H1 (cell line): ENCODE measurements around the gene SLN. TPM values are rescaled to one million over a fixed set of nuclear protein-coding genes. Genes with fewer than 3 reads are reported as not detected.

Source experiments
- CTCF ChIA-PET: fragments of 300-600 bp; sonication (Branson Sonifier 250); formaldehyde crosslinking; loops from one replicate; lab custom pipeline; 2021; ENCODE audit not compliant: partially characterized antibody; lab: Charles Lee
- POLR2A ChIA-PET: fragments of 300-600 bp; sonication (Branson Sonifier 250); formaldehyde crosslinking; loops from one replicate; lab custom pipeline; 2021; ENCODE audit warnings: inconsistent platforms; ENCODE audit not compliant: partially characterized antibody; lab: Charles Lee
- DNase-seq, 2 experiments: peaks; one replicate each; pipeline versions ENCODE4 v3.0.0 to v3.0.0-alpha.2; 2010 to 2022; ENCODE audit warnings: low spot score in 2 of 2, low read depth in 1 of 2, mixed read lengths in 1 of 2
- FAIRE-seq: peaks from 2 replicates; lab custom pipeline; 2011; peaks lifted over from hg19 to GRCh38; lab: Jason Lieb, UNC
- H2AFZ ChIP-seq: 2 replicates; pipeline ENCODE4 v1.8.1; 2012; ENCODE audit warnings: low read length, inconsistent platforms
- H2AK5ac ChIP-seq: 2 replicates; pipeline ENCODE4 v1.6.1; 2013; ENCODE audit warnings: low read depth, low read length
- H2BK120ac ChIP-seq: replicated peaks from 2 replicates; pipeline ENCODE3; 2013; ENCODE audit warnings: low read depth, low read length, inconsistent platforms
- H2BK12ac ChIP-seq: 2 replicates; pipeline ENCODE4 v1.6.1; 2013; ENCODE audit warnings: low read depth, low read length
- H2BK15ac ChIP-seq: 2 replicates; pipeline ENCODE4 v1.6.1; 2013; ENCODE audit warnings: low read length
- H2BK20ac ChIP-seq: 2 replicates; pipeline ENCODE4 v1.6.1; 2013; ENCODE audit warnings: low read length
- H2BK5ac ChIP-seq: 2 replicates; pipeline ENCODE4 v1.6.1; 2013; ENCODE audit warnings: low read depth, low read length
- H3K14ac ChIP-seq: 2 replicates; pipeline ENCODE4 v1.6.1; 2013; ENCODE audit warnings: inconsistent platforms; ENCODE audit not compliant: insufficient read length
- H3K18ac ChIP-seq: 2 replicates; pipeline ENCODE4 v1.6.1; 2013; ENCODE audit warnings: low read length; ENCODE audit errors: extremely low read depth
- H3K23ac ChIP-seq: 2 replicates; pipeline ENCODE4 v1.6.1; 2013; ENCODE audit warnings: inconsistent platforms; ENCODE audit not compliant: insufficient read length
- H3K23me2 ChIP-seq: 2 replicates; pipeline ENCODE4 v1.6.1; 2013; ENCODE audit warnings: low read depth, low read length
- H3K27ac ChIP-seq: 2 replicates; pipeline ENCODE4 v1.6.1; 2011; ENCODE audit warnings: low read depth, low read length, inconsistent platforms
- H3K27me3 ChIP-seq, 4 experiments: replicated peaks in 1 of 4; 1 replicate in 1 of 4; 2 replicates in 3 of 4; pipeline versions ENCODE4 v1.6.1 to v1.8.1; 2011 to 2013; ENCODE audit warnings: low read length in 3 of 4, mild to moderate bottlenecking in 3 of 4, inconsistent platforms in 2 of 4, mixed read lengths in 2 of 4, moderate library complexity in 1 of 4; ENCODE audit not compliant: control insufficient read depth in 3 of 4, insufficient read depth in 3 of 4; ENCODE audit errors: extremely low read depth in 1 of 4
- H3K36me3 ChIP-seq, 4 experiments: 2 replicates each; pipeline versions ENCODE4 v1.6.1 to v1.8.1; 2011 to 2013; ENCODE audit warnings: mild to moderate bottlenecking in 4 of 4, low read length in 3 of 4, moderate library complexity in 2 of 4, control low read depth in 1 of 4, inconsistent platforms in 1 of 4; ENCODE audit not compliant: insufficient read depth in 4 of 4, control insufficient read depth in 2 of 4
- H3K4ac ChIP-seq: replicated peaks from 2 replicates; pipeline ENCODE3; 2013; ENCODE audit warnings: low read length, low read depth, mixed read lengths, inconsistent platforms; ENCODE audit not compliant: insufficient read length
- H3K4me1 ChIP-seq, 4 experiments: replicated peaks in 1 of 4; 1 replicate in 1 of 4; 2 replicates in 3 of 4; pipeline versions ENCODE4 v1.6.1 to v1.8.1; 2011 to 2013; ENCODE audit warnings: low read length in 3 of 4, inconsistent platforms in 2 of 4, mixed read lengths in 1 of 4; ENCODE audit not compliant: insufficient read depth in 4 of 4, control insufficient read depth in 3 of 4
- H3K4me2 ChIP-seq, 2 experiments: 2 replicates each; pipeline versions ENCODE4 v1.6.1 to v1.8.1; 2011 to 2013; ENCODE audit warnings: low read depth in 2 of 2, low read length in 2 of 2, control low read depth in 1 of 2, inconsistent platforms in 1 of 2, mild to moderate bottlenecking in 1 of 2; ENCODE audit not compliant: insufficient read depth in 1 of 2
- H3K4me3 ChIP-seq, 4 experiments: fragments of 200-600, 300-600 bp in 1 of 4; sonication (generic), shearing (Covaris generic), sonication (Bioruptor Twin) in 1 of 4; 2 replicates each; pipeline versions ENCODE4 v1.5.1 to v1.8.1; 2011 to 2016; ENCODE audit warnings: low read length in 4 of 4, low read depth in 3 of 4, control low read depth in 2 of 4, inconsistent platforms in 2 of 4, mild to moderate bottlenecking in 2 of 4, mixed read lengths in 1 of 4, moderate library complexity in 1 of 4; ENCODE audit not compliant: insufficient read depth in 2 of 4; ENCODE audit errors: extremely low read depth in 1 of 4
- H3K56ac ChIP-seq: replicated peaks from 2 replicates; pipeline ENCODE3; 2013; ENCODE audit warnings: low read depth, mild to moderate bottlenecking, mixed read lengths, low read length, inconsistent platforms; ENCODE audit not compliant: insufficient read length
- H3K79me1 ChIP-seq: 2 replicates; pipeline ENCODE4 v1.6.1; 2013; ENCODE audit warnings: low read depth, low read length, control low read depth
- H3K79me2 ChIP-seq, 2 experiments: 2 replicates each; pipeline versions ENCODE4 v1.6.1 to v1.8.1; 2012 to 2013; ENCODE audit warnings: low read length in 2 of 2, mild to moderate bottlenecking in 2 of 2, inconsistent platforms in 1 of 2; ENCODE audit not compliant: insufficient read depth in 2 of 2, control insufficient read depth in 1 of 2
- H3K9ac ChIP-seq, 4 experiments: replicated peaks in 1 of 4; 1 replicate in 1 of 4; 2 replicates in 3 of 4; pipeline versions ENCODE4 v1.6.1 to v1.8.1; 2011 to 2013; ENCODE audit warnings: low read depth in 3 of 4, low read length in 3 of 4, control low read depth in 2 of 4, mild to moderate bottlenecking in 2 of 4, moderate library complexity in 2 of 4, inconsistent platforms in 1 of 4; ENCODE audit errors: extremely low read depth in 1 of 4
- H3K9me3 ChIP-seq, 2 experiments: 2 replicates each; pipeline versions ENCODE4 v1.6.1 to v1.8.1; 2012 to 2013; ENCODE audit warnings: mild to moderate bottlenecking in 2 of 2, moderate library complexity in 2 of 2, control low read depth in 1 of 2, inconsistent platforms in 1 of 2, low read depth in 1 of 2, low read length in 1 of 2, mixed read lengths in 1 of 2; ENCODE audit not compliant: insufficient read depth in 2 of 2
- H4K20me1 ChIP-seq, 2 experiments: replicated peaks in 1 of 2; 2 replicates each; pipeline versions ENCODE3 to v1.8.1; 2011 to 2013; ENCODE audit warnings: inconsistent platforms in 2 of 2, low read length in 2 of 2, mild to moderate bottlenecking in 1 of 2; ENCODE audit not compliant: insufficient read depth in 2 of 2, control insufficient read depth in 1 of 2
- H4K5ac ChIP-seq: 2 replicates; pipeline ENCODE4 v1.6.1; 2013; ENCODE audit warnings: low read length, low read depth, mixed read lengths, inconsistent platforms; ENCODE audit not compliant: insufficient read length
- H4K8ac ChIP-seq: 2 replicates; pipeline ENCODE4 v1.8.0; 2013; ENCODE audit warnings: mild to moderate bottlenecking, moderate library complexity, low read length, inconsistent platforms; ENCODE audit not compliant: insufficient read depth; ENCODE audit errors: extremely low read depth
- H4K91ac ChIP-seq: replicated peaks from 2 replicates; pipeline ENCODE3; 2013; ENCODE audit warnings: low read length, mixed read lengths, inconsistent platforms; ENCODE audit not compliant: insufficient read length
- ATF2 ChIP-seq: IDR thresholded peaks from 2 replicates; pipeline ENCODE4 v1.6.1; 2012; ENCODE audit warnings: low read length, inconsistent platforms
- CBX5 ChIP-seq: fragments of 300-800, 300-1000 bp; sonication (generic); IDR thresholded peaks from 2 replicates; pipeline ENCODE4 v1.7.1; 2016; ENCODE audit warnings: antibody characterized with exemption, low read length, low read depth
- CHD2 ChIP-seq: IDR thresholded peaks from 2 replicates; pipeline ENCODE4 v1.6.1; 2012; ENCODE audit warnings: low read length, improper control_type of control experiment
- HDAC2 ChIP-seq, 2 experiments: fragments of 300-600 bp in 1 of 2; sonication (generic) in 1 of 2; IDR thresholded peaks; 2 replicates each; pipeline ENCODE4 v1.6.1; 2011 to 2012; ENCODE audit warnings: low read depth in 2 of 2, low read length in 2 of 2, mild to moderate bottlenecking in 2 of 2, moderate library complexity in 2 of 2, borderline replicate concordance in 1 of 2, inconsistent platforms in 1 of 2
- HDAC6 ChIP-seq: IDR thresholded peaks from one replicate; pipeline ENCODE4 v1.7.1; 2012; ENCODE audit warnings: low read depth, mild to moderate bottlenecking, inconsistent platforms, low read length, moderate library complexity
- NRF1 ChIP-seq: IDR thresholded peaks from 2 replicates; pipeline ENCODE4 v1.6.1; 2011; ENCODE audit warnings: mild to moderate bottlenecking, low read depth, low read length, improper control_type of control experiment
- RFX5 ChIP-seq: IDR thresholded peaks from 2 replicates; pipeline ENCODE4 v1.6.1; 2011; ENCODE audit warnings: low read depth, low read length, improper control_type of control experiment, borderline replicate concordance
- SIN3A ChIP-seq, 2 experiments: IDR thresholded peaks in 1 of 2; conservative IDR thresholded peaks in 1 of 2; 2 replicates each; pipeline ENCODE4 v1.6.1; 2011 to 2012; ENCODE audit warnings: low read length in 2 of 2, improper control_type of control experiment in 1 of 2, low read depth in 1 of 2, mild to moderate bottlenecking in 1 of 2
- WGBS, 2 experiments: shearing (Covaris generic) in 1 of 2; methylation state at CpG; one replicate each; pipeline versions ENCODE4 v1.1.6 to v1.1.7; 2013 to 2015; ENCODE audit warnings: low lambda C conversion rate in 2 of 2, mixed read lengths in 2 of 2, inconsistent platforms in 1 of 2, low coverage in 1 of 2, missing lambda C conversion rate in 1 of 2; ENCODE audit not compliant: insufficient replicate concordance in 2 of 2, insufficient coverage in 1 of 2, insufficient read length in 1 of 2; ENCODE audit errors: extremely low coverage in 1 of 2, missing lambda C conversion rate in 1 of 2; 5-methylcytosine and 5-hydroxymethylcytosine counted together
- polyA plus RNA-seq, 7 experiments: library from polyadenylated mRNA; depleted of rRNA in 3 of 7; stranded (reverse) in 5 of 7; unstranded in 2 of 7; fragments of >200 nt in 5 of 7; fragments of 200-250 nt in 2 of 7; gene quantifications; 1 replicate in 5 of 7; 2 replicates in 1 of 7; 4 replicates in 1 of 7; pipeline versions ENCODE4 v1.2.1 to v1.2.3, GENCODE V29; 2011 to 2013; ENCODE audit warnings: missing spikeins in 2 of 7, mixed read lengths in 2 of 7
- total RNA-seq: library from RNA; stranded (reverse); fragmentation: NEBNext Ultra II Directional; extraction: Animal tissue kit (Norgen Biotek cat#: 25700); gene quantifications from 2 replicates; pipeline ENCODE4 v1.2.1, GENCODE V29; 2021
- TF ChIP-seq, protein P1 (sequence below): IDR thresholded peaks from 2 replicates; pipeline ENCODE4 v1.6.1; 2012; ENCODE audit warnings: inconsistent platforms
- TF ChIP-seq, protein P2 (sequence below): IDR thresholded peaks from 2 replicates; pipeline ENCODE4 v1.6.1; 2011; ENCODE audit warnings: low read depth, mild to moderate bottlenecking, low read length; ENCODE audit not compliant: insufficient read depth

Gene SLN
- total and polyA plus RNA-seq, 2 of the 8 experiments (the other 6 are each of a cell fraction or from before 2014, with no cell fraction given), result not detected

DNA sequence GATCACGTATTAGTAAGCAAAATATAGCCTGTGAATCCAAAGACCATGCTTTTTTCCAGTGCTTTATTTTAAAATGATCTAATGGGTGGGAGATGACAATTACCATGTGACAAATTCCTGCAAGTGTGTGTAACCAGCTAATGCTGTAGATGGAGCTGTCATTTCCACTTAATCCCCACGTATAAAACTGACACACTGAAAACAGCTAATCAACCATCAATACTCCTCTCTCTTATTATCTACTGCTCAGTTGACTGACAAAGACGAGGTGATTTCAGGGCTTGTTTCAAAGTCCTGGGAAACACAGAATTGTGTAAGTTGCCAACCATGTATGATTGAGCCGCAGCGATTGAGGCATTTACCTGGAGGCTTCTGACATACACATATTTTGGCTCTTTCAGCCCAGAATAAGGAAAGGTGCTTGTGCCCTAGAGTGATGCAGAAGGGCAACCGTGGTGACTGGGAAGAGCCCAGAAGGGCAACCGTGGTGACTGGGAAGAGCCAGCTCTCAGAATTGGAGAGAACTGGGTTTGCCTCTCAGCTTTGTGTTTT is 9.7 kb downstream of the SLN start:
- no peak overlapping the region for H3K56ac ChIP-seq
- no peaks in the 10 kb centered on the region for H3K36me3 ChIP-seq
- H3K4ac ChIP-seq, result no peak overlapping the region
- no peaks in the 10 kb centered on the region for H3K9me3 ChIP-seq
- FAIRE-seq, result no peak
- no peak overlapping the region for H3K9ac ChIP-seq
- no peak overlapping the region for H4K5ac ChIP-seq
- no peaks in the 10 kb centered on the region for H4K20me1 ChIP-seq
- H3K79me2 ChIP-seq, result no peaks in the 10 kb centered on the region
- H2AK5ac ChIP-seq, result no peak overlapping the region
- H3K4me3 ChIP-seq, result no peak overlapping the region
- H2BK12ac ChIP-seq, result no peak overlapping the region
- no peaks in the 10 kb centered on the region; a peak in 1 of 7 replicates for H3K27me3 ChIP-seq
- DNase-seq, result no peak
- H2BK120ac ChIP-seq, result no peak overlapping the region
- peaks cover 0 to 9% (median 2%) of the 10 kb centered on the region in 4 experiments; a peak in 2 of 7 replicates for H3K4me1 ChIP-seq
- H3K23ac ChIP-seq, result no peak overlapping the region
- no peak overlapping the region for H3K18ac ChIP-seq
- H3K14ac ChIP-seq, result no peak overlapping the region
- 88% methylated on average over 7 of the region's 7 CpGs; no CpG with 5 or more reads in 1 of the 2 experiments for WGBS, 2 experiments
- no peaks in the 10 kb centered on the region for H3K79me1 ChIP-seq
- no peak overlapping the region for H4K8ac ChIP-seq
- H2BK20ac ChIP-seq, result no peak overlapping the region
- H3K27ac ChIP-seq, result no peak overlapping the region
- H3K23me2 ChIP-seq, result no peaks in the 10 kb centered on the region
- H2BK15ac ChIP-seq, result no peak overlapping the region
- no peak overlapping the region for H3K4me2 ChIP-seq
- CTCF ChIA-PET, result interaction anchor here (1.0 to 9.5 kb wide), 4 partner anchors 16 to 69 kb away, joined by 3 to 102 read pairs (median 4); no protein-coding TSS in a partner anchor
- H2AFZ ChIP-seq, result no peak overlapping the region
- POLR2A ChIA-PET, result no interaction called here
- H4K91ac ChIP-seq, result no peak overlapping the region
- H2BK5ac ChIP-seq, result no peak overlapping the region
- no peak for TF ChIP-seq ATF2
- no peak for TF ChIP-seq NRF1
- no peak for TF ChIP-seq CBX5
- TF ChIP-seq CHD2, result no peak
- TF ChIP-seq, protein P1, sequence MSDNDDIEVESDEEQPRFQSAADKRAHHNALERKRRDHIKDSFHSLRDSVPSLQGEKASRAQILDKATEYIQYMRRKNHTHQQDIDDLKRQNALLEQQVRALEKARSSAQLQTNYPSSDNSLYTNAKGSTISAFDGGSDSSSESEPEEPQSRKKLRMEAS, result no peak
- TF ChIP-seq, protein P2, sequence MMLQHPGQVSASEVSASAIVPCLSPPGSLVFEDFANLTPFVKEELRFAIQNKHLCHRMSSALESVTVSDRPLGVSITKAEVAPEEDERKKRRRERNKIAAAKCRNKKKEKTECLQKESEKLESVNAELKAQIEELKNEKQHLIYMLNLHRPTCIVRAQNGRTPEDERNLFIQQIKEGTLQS, result no peak
- TF ChIP-seq HDAC2 (IDR thresholded peaks at IDR 0.05; ENCODE audit: borderline replicate concordance in 1 of 2, low read depth in 2 of 2, low read length in 2 of 2), result no peak
- no peak for TF ChIP-seq HDAC6
- no peak for TF ChIP-seq SIN3A (conservative IDR thresholded peaks at IDR 0.05 in 1 of 2, IDR thresholded peaks at IDR 0.05 in 1 of 2; ENCODE audit: low read depth in 1 of 2, low read length in 2 of 2)
- TF ChIP-seq RFX5, result no peak
